ENCODE data around the gene ABLIM2.

ABLIM2 gene

DNA sequence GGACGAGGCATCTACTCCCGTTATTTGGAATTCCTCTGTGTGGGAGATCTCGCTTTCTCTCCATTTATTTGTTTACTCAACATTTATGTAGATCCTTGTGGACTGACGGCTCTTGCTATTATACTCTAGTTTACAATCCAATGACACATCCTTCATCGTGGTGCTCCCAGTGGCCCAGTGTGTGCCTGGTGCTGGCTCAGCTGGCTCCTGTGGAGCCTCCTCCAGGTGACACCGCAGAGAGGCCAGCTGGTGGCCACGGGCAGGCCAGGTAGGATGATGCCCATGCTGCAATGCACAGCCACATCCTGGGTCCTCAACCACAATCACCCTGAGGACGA, 134.9 kb downstream of the ABLIM2 start:
- TF ChIP-seq ZFX (IDR thresholded peaks at IDR 0.05) = no peak
- TF ChIP-seq, protein P1, sequence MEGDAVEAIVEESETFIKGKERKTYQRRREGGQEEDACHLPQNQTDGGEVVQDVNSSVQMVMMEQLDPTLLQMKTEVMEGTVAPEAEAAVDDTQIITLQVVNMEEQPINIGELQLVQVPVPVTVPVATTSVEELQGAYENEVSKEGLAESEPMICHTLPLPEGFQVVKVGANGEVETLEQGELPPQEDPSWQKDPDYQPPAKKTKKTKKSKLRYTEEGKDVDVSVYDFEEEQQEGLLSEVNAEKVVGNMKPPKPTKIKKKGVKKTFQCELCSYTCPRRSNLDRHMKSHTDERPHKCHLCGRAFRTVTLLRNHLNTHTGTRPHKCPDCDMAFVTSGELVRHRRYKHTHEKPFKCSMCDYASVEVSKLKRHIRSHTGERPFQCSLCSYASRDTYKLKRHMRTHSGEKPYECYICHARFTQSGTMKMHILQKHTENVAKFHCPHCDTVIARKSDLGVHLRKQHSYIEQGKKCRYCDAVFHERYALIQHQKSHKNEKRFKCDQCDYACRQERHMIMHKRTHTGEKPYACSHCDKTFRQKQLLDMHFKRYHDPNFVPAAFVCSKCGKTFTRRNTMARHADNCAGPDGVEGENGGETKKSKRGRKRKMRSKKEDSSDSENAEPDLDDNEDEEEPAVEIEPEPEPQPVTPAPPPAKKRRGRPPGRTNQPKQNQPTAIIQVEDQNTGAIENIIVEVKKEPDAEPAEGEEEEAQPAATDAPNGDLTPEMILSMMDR (conservative IDR thresholded peaks at IDR 0.05) = no peak
- no peak overlapping the region for H3K27ac ChIP-seq

DNA sequence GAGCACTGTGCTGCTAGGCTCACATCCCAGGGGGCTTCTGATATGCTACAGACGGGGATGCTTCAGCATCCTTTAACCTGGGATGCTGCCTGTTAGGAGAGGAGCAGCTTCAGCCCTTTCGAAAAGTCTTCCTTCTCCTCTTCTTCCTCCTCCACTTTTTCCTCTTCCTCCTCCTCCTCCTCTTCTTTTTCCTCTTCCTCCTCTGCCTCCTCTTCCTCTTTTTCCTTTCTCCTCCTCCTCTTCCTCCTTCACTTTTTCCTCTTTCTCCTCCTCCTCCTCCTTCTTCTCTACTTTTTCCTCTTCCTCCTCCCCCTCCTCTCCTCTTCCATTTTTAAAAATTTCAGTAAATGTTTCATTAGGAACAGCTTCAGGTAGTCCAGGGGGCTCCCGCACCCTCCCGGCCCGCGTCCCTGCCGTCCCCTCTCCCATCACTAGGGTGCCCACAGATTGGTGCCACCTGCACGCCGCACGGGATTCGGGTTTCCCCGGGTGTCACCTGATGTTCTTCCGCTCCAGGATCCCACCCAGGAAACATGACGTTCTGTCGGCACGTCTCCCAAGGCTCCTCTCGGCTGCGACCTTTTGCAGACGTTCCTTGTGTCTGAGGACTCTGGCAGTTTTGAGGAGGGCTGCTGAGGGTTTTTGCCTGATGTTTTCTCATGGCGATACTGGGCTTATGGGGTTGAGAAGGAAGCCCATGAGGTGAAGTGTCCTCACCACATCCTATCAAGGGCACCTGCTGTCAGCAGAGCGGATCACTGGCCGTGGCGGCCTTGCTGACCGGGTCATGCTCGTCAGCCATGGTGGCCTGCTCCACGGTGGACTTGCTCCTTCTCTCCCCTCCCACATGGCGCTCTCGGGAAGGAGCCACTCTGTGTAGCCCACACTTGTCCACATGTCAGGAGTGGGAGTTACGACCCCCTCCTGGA, 135.6 kb downstream of the ABLIM2 start:
- H3K27ac ChIP-seq = no peak overlapping the region
- TF ChIP-seq, protein P1 (conservative IDR thresholded peaks at IDR 0.05) = no peak
- no peak for TF ChIP-seq ZFX (IDR thresholded peaks at IDR 0.05)

DNA sequence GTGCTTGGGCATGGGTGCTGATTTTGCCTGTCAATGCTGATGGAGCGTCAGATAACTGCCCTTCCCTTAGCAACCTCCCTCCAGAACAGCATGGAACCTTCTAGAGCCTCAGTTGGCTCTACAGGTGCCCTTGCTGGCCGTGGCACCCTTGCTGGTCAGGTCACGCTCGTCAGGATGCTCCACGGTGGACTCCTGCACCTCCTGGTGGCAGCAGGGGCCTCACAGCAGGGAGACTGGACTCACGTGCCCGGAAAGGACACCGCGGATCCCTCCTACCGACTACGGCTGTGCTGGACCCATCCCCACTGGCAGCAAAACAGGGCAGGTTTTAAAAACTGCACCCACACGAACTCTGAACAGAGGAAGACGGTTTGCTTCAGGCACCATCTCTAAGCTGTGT, 136.8 kb downstream of the ABLIM2 start:
- TF ChIP-seq, protein P1 (conservative IDR thresholded peaks at IDR 0.05) = no peak
- TF ChIP-seq ZFX (IDR thresholded peaks at IDR 0.05) = no peak
- no peak overlapping the region for H3K27ac ChIP-seq

DNA sequence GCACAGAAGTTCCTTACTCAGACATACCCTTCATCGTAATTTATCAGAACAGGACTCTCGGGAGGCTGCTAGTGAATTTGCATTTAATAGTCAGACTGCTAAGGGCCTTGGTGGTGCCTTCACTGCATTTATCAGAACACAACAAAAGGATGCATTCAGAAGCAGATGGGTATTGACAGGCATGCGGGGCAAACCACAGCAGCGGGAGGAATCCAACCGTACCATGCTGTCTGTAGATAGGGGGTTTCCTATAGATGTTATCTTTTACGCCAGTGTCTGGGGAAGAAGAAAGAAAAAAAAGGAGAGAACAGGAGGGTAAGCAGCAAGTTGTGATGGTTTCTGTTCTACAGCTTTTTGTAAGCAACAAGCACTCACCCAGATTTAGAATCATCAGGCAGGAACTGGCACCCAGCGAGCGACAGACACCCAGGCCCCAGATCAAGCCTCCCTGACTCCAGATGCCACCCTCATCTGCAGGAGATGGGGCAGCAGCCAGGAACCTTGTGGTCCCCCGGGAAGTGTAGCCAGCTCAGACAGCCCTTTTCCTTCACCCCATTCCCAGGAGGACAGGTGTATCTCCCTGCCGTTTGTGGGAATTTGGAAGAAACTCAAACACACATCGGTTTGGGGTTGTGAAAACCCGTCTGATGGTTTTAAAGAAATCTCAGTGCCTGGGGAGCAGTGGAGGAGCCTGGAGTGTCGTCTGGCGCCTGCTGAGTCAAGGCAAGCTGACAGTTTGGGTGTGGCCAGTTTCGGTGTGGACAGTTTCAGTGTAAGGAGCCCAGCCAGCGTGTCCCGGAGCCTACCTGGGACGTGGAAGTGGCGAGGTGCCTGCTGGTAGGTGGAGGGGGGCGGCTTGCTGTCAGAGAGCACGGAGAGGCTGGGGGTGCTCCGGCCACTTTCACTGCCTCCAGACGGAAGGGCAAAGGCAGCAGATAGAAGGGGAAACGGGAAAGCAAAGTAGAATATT, 138.9 kb downstream of the ABLIM2 start:
- no peak overlapping the region for H3K27ac ChIP-seq
- TF ChIP-seq ZFX (IDR thresholded peaks at IDR 0.05) = no peak
- TF ChIP-seq, protein P1 (conservative IDR thresholded peaks at IDR 0.05) = no peak

DNA sequence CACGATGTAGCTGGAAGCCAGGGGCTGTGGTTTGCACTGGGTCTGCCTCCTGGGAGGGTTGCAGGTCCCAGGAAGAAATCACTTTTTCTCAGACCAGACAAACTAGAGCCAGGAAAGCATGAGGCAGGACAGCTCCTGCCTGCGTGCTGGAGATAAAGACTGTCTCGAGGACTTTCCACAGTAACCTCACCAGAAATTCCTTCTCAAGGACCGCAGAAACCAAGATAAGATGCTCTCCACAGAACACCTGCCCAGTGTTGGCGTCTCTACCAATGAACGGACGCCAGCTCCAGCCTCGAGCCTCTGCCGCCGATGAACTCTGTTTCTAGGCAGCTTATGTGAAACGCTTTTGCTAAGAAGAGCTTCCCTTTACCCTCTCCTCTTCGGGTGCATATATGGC, 142.1 kb downstream of the ABLIM2 start:
- H3K27ac ChIP-seq = no peak overlapping the region
- TF ChIP-seq, protein P1 (conservative IDR thresholded peaks at IDR 0.05) = no peak
- TF ChIP-seq ZFX (IDR thresholded peaks at IDR 0.05) = no peak

DNA sequence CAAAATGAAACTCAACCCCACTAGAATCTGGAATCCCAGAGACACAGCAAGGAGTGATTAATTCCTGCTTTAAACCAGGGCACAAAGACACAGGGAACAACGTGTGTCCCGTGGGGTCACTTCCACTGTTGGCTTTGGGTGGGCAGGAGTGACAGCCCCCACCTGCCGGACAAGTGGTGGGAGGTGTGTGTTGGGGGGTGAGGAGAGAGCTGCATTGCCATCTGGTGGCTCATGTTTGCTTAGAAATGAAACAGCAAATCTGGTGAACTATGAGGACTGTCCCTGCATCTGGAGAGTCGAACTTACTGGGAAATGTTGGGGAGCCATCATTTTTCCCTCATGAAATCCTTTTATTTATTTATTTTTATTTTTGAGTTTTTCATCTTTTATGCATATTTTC, 143.1 kb downstream of the ABLIM2 start:
- TF ChIP-seq ZFX (IDR thresholded peaks at IDR 0.05) = no peak
- TF ChIP-seq, protein P1 (conservative IDR thresholded peaks at IDR 0.05) = no peak; the same call in 1 of the 2 replicates
- H3K27ac ChIP-seq = no peak overlapping the region

Measured in C4-2B (cell line).